ENCODE data around the gene CHAT.

CHAT gene

DNA sequence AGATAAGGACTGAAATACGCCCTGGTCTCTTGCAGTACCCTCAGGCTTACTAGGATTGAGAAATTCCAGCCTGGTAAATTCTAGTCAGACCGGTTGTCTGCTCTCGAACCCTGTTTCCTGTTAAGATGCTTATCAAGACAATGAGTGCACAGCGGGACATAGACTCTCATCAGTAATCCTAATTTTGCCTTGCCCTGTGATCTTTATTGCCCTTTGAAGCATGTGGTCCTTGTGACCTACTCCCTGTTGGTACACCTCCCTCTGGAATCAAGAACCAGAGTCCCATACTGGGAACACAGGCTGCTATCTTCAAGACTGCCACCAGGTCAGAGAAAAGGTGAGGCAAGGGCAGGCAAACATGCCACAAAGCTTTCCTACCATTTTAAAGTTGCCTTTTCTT, 72.8 kb downstream of the CHAT start:
- no peak for DNase-seq (ENCODE audit: low read depth, low spot score)

- DNase-seq (ENCODE audit: low read depth, low spot score), result no peak
These were observed 74.5 kb downstream of the CHAT start for GRCh38 chr10:49688261-49688846.

DNA sequence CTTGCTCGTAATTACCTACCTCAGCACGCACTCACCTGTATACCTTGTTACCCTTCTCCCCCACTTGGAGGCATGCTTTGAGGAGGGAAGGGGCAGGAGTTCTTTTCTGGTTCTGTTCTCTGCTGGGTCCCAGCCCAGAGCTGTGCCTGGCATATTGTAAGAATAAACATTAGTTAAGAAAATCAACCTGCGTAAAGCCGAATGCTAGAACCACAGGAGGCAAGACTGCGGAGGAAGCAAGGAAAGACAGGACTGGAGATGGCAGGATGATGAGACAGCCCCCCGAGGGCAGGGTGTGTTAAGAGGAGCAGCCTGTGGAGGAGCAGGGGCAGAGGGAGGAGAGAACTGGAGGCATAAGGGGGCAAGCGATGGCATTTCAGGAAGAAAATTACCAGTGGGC, 75.1 kb downstream of the CHAT start:
- DNase-seq (ENCODE audit: low read depth, low spot score), result no peak

DNA sequence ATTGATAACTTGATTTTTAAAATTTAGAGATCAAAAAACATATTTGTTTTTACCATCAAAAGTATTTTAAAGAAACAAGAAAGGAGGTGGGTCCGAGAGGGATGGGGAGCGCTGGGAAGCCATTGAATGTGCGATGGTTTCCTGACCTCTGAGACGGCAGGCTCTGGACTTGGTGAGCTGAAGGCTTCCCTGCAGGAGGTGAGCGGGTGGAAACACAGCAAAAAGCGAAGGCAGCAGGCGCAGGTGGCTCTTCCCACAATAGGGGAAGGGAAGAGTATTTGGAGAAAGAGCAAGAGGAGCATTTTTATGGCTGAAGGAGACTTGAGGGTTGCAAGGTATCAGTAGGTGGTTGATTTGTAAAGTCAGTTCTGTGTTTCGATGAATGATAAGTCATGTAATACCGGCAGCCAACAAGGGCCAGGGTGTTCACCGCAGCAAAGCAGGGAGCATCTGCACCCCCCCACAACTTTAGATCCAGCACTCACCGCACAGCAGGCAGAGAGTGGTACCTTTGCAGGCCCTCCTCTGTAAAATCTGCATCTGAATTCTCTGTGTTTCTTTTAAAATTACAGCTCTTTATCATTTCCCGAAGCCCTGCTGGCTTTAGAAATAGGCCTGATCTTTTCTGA, 76.2 kb downstream of the CHAT start:
- no peak for DNase-seq (ENCODE audit: low read depth, low spot score)

- no peak for DNase-seq (ENCODE audit: low read depth, low spot score)
These were observed 77.0 kb downstream of the CHAT start for GRCh38 chr10:49690698-49691356.

- DNase-seq (ENCODE audit: low read depth, low spot score), result no peak
These were observed 77.8 kb downstream of the CHAT start for GRCh38 chr10:49691588-49691987.

GRCh38 chr10:49694466-49694865, 80.6 kb downstream of the CHAT start:
- DNase-seq (ENCODE audit: low read depth, low spot score), result no peak

DNA sequence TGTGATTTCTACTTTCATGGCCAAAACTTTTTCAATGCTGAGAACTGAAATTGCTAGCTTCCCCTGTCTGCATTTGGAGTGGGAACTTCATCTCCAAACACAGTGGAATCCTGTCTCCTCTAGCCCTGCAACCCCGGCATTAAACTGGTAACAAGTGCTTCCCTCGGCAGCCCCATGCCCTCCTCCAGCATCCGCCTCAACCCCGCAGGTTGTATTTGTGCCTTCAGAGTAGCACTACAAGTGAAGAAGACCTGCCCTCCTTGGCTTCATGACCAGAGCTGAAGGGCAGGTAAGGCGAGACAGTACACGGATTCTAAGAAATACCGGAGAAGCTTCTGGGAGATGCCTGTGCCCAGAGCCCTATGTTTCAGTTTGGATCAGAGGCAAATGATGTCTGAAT, 82.5 kb downstream of the CHAT start:
- DNase-seq (ENCODE audit: low read depth, low spot score), result no peak

GRCh38 chr10:49698679-49699078, 84.8 kb downstream of the CHAT start:
- DNase-seq (ENCODE audit: low read depth, low spot score), result no peak

- DNase-seq (ENCODE audit: low read depth, low spot score), result no peak
These were observed 86.4 kb downstream of the CHAT start for GRCh38 chr10:49700211-49700610.

DNA sequence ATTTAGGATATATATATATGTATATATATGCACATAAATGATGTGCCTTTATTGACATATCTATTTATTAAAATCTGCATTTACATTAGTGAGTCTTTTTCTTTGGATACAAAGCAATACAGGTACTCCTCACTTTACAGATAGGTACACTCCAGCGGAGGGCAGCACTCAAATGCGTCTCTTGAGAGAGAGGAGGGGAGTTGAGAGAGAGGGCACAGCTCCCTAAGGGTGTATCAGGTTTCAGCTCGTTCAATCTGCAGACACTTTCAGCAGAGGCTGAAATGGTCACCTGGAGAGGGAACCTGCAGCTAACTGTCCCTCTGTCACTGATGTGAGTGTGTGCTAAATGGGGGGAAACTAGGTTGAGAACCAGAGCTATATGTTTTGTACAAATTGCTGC, 87.2 kb downstream of the CHAT start:
- no peak for DNase-seq (ENCODE audit: low read depth, low spot score)

DNA sequence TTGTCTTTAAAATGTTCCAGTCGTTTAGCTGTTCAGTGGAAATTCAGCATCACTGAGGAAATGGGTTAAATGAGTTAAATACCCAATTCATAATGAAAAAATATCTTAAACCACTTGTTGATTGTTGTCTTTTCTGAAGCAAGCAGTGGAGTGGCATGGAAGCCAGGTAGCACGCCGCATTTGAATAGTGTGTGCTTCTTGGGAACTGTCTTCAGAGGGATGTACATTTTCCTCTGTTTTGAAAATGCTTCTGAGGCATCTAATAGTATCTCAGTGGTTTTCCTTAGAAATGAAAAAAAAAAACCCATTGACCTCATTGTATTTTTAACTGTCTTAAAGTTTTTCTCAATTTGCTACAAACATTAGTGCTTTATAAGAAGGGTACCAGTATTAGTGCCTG, 93.7 kb downstream of the CHAT start:
- DNase-seq (ENCODE audit: low read depth, low spot score), result no peak

GRCh38 chr10:49709934-49710333, 96.1 kb downstream of the CHAT start:
- DNase-seq (ENCODE audit: low read depth, low spot score), result no peak

DNA sequence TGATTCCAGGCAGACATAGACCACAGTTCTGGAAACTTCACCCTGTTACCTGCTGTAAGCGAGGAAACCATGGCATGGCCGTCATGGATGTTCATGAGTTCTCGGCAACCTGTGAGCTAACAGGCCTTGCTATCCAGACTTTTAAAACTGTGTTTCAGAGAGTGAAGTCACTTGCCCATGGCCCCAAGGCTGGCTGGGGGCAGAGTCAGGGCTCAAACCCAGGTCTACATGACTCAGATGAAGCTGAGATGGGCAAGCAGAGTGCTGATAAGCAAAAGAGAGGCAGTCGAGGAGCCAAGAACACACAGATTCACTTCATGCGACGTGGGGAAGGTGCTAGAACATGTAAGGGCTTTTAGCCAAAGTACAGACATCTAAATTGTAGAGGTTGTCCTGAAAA, 97.1 kb downstream of the CHAT start:
- no peak for DNase-seq (ENCODE audit: low read depth, low spot score)

- DNase-seq (ENCODE audit: low read depth, low spot score), result no peak
These were observed 97.6 kb downstream of the CHAT start for GRCh38 chr10:49711481-49711880.

GRCh38 chr10:49713266-49713665, 99.4 kb downstream of the CHAT start:
- DNase-seq (ENCODE audit: low read depth, low spot score), result no peak
